ENCODE results near the gene KRTAP4-3. TPM values are rescaled to one million over a fixed set of nuclear protein-coding genes. Genes with fewer than 3 reads are reported as not detected.

The KRTAP4-3 gene
- total and polyA plus RNA-seq, 10 of the 15 experiments (the other 5 are each of a cell fraction or from before 2014, with no cell fraction given) = not detected

- TF ChIP-seq PKNOX1 (IDR thresholded peaks at IDR 0.05) = no peak
Measured at GRCh38 chr17:41167561-41167960, 460 bp downstream of the KRTAP4-3 start (continued).

DNA sequence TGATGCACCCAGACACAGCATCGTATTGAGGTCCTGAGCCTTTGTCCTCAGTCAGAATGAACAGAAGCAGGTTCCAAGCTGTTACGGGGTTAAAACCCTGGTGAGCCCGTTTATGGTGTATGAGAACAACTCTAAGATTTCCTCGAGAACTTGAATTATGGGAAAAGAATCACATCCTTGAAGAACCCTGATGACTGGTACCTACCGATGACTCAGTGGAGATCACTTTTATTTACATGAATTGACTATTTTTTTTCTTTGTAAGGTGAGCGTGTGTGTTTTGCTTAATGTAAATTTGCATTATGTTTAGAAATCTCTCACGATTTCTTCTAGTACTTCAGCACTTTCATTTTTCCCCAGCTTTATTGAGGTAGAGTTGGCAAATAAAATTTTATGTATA, 4.2 kb downstream of the KRTAP4-3 start:
- Histone ChIP-seq H3K4me2 (ENCODE audit: control insufficient read depth, insufficient read depth) (no peak overlapping the region), H2AFZ (ENCODE audit: control insufficient read depth, low read depth, low read length) (no peak overlapping the region), H3K4me3 (no peak overlapping the region), H3K36me3 (ENCODE audit: control insufficient read depth in 2 of 2, insufficient read depth in 2 of 2, low read length in 1 of 2) (no peaks in the 10 kb centered on the region), H3K27me3 (replicated peaks in 1 of 2; ENCODE audit: control insufficient read depth in 2 of 2, insufficient read depth in 2 of 2, low read length in 1 of 2) (no peaks in the 10 kb centered on the region; a peak in 3 of 4 replicates), H3K27ac (ENCODE audit: control insufficient read depth, insufficient read depth) (no peak overlapping the region), H4K20me1 (ENCODE audit: control insufficient read depth, insufficient read depth) (no peaks in the 10 kb centered on the region), H3K9me3 (replicated peaks; ENCODE audit: control insufficient read depth, insufficient read depth, low read length) (no peaks in the 10 kb centered on the region), H3K9ac (ENCODE audit: control insufficient read depth, insufficient read depth, low read length) (no peak overlapping the region), H3K79me2 (ENCODE audit: control insufficient read depth, insufficient read depth, low read length) (no peaks in the 10 kb centered on the region), H3K4me1 (ENCODE audit: control insufficient read depth, insufficient read depth, low read length) (no peaks in the 10 kb centered on the region)
- no TSS peak for BruUV-seq (replicated peaks)
- ChIA-PET SMC1A (ENCODE audit: uncharacterized antibody, unreplicated experiment) (no interaction called here), RAD21 (ENCODE audit: unreplicated experiment) (no interaction called here), POLR2A (no interaction called here), CTCF (no interaction called here)
- in situ Hi-C loops (cut with MboI) = no loop called here
- TF ChIP-seq TCF12 (IDR thresholded peaks at IDR 0.05; ENCODE audit: low read depth, low read length) = no peak
- no peak for TF ChIP-seq IRF4 (IDR thresholded peaks at IDR 0.05; ENCODE audit: low read depth, low read length)
- TF ChIP-seq SIN3A (IDR thresholded peaks at IDR 0.05; ENCODE audit: low read depth, low read length) = no peak
- no peak for TF ChIP-seq JUND (IDR thresholded peaks at IDR 0.05; ENCODE audit: low read depth, low read length)
- no peak for TF ChIP-seq KLF5 (IDR thresholded peaks at IDR 0.05; ENCODE audit: partially characterized antibody)
- no peak for TF ChIP-seq MEF2A (IDR thresholded peaks at IDR 0.05; ENCODE audit: insufficient read depth, low read depth, low read length)
- TF ChIP-seq LARP7 (IDR thresholded peaks at IDR 0.05) = no peak
- no peak for TF ChIP-seq USF1 (IDR thresholded peaks at IDR 0.05; ENCODE audit: borderline replicate concordance, extremely low read length, insufficient read depth, low read depth, low read length)
- TF ChIP-seq YBX1 (IDR thresholded peaks at IDR 0.05) = no peak
- FAIRE-seq (no peak), DNase-seq (ENCODE audit: low read depth, low spot score) (no peak), ATAC-seq (no peak)
- WGBS (ENCODE audit: insufficient coverage, insufficient replicate concordance, low lambda C conversion rate, missing lambda C conversion rate) = 33% methylated on average over 7 of the region's 7 CpGs
- intact Hi-C loops (cut with micrococcal nuclease; ENCODE audit: unreplicated experiment) = no loop called here
